ENCODE measurements around the gene MED10.
"Not testable (repeated sequence)": the region's sequence is repeated elsewhere in the genome, so short reads cannot be mapped to it uniquely, and the experiment has no call there.

GRCh38 chr5:6363454-6364011 lies 14.8 kb downstream of the MED10 start:
- TF ChIP-seq CTCF (conservative IDR thresholded peaks at IDR 0.05); ZFX (IDR thresholded peaks at IDR 0.05): not testable (repeated sequence)
